ENCODE data around the gene VWA7. TPM values are rescaled to one million over a fixed set of nuclear protein-coding genes. Genes with fewer than 3 reads are reported as not detected.

VWA7 gene
- total RNA-seq, 1 donor from 2014 or later = 1.0 TPM

GRCh38 chr6:31778999-31779885 is 2.1 kb upstream of the VWA7 start:
- Histone ChIP-seq H3K9ac (ENCODE audit: low read depth in 1 of 3, low read length in 3 of 3) (no peak overlapping the region), H3K4me1 (ENCODE audit: control insufficient read depth in 3 of 3, insufficient read depth in 3 of 3, low read length in 3 of 3) (peaks cover 10 to 26% (median 22%) of the 10 kb centered on the region in 3 donors), H3K9me3 (ENCODE audit: control insufficient read depth in 3 of 3, low read length in 3 of 3) (no peaks in the 10 kb centered on the region), H3K36me3 (ENCODE audit: control insufficient read depth in 3 of 3, insufficient read depth in 3 of 3, low read length in 3 of 3) (peaks cover 41 to 50% (median 42%) of the 10 kb centered on the region in 3 donors), H3K4me3 (ENCODE audit: low read length in 3 of 3) (no peak overlapping the region), H3K27me3 (ENCODE audit: control insufficient read depth in 3 of 3, insufficient read depth in 3 of 3, low read length in 3 of 3) (no peaks in the 10 kb centered on the region), H3K27ac (ENCODE audit: low read depth, low read length) (no peak overlapping the region)

GRCh38 chr6:31778193-31778592 is 1.1 kb upstream of the VWA7 start:
- Histone ChIP-seq H3K4me1 (ENCODE audit: control insufficient read depth in 3 of 3, insufficient read depth in 3 of 3, low read length in 3 of 3) (peaks cover 11 to 27% (median 24%) of the 10 kb centered on the region in 3 donors), H3K4me3 (ENCODE audit: low read length in 3 of 3) (no peak overlapping the region), H3K27ac (ENCODE audit: low read depth, low read length) (peak overlapping the region; percentile 89), H3K36me3 (ENCODE audit: control insufficient read depth in 3 of 3, insufficient read depth in 3 of 3, low read length in 3 of 3) (peaks cover 37 to 44% (median 39%) of the 10 kb centered on the region in 3 donors), H3K9ac (ENCODE audit: low read depth in 1 of 3, low read length in 3 of 3) (peak overlapping the region in 1 of 3 donors; percentile 79), H3K27me3 (ENCODE audit: control insufficient read depth in 3 of 3, insufficient read depth in 3 of 3, low read length in 3 of 3) (no peaks in the 10 kb centered on the region), H3K9me3 (ENCODE audit: control insufficient read depth in 3 of 3, low read length in 3 of 3) (no peaks in the 10 kb centered on the region)

- Histone ChIP-seq H3K9ac (ENCODE audit: low read depth in 1 of 3, low read length in 3 of 3) (peak overlapping the region; percentile 79 to 86 (median 84)), H3K9me3 (ENCODE audit: control insufficient read depth in 3 of 3, low read length in 3 of 3) (no peaks in the 10 kb centered on the region), H3K27ac (ENCODE audit: low read depth, low read length) (peak overlapping the region; percentile 89), H3K4me3 (ENCODE audit: low read length in 3 of 3) (peak overlapping the region in 2 of 3 donors; percentile 71 to 74), H3K36me3 (ENCODE audit: control insufficient read depth in 3 of 3, insufficient read depth in 3 of 3, low read length in 3 of 3) (peaks cover 35 to 39% (median 36%) of the 10 kb centered on the region in 3 donors), H3K27me3 (ENCODE audit: control insufficient read depth in 3 of 3, insufficient read depth in 3 of 3, low read length in 3 of 3) (no peaks in the 10 kb centered on the region), H3K4me1 (ENCODE audit: control insufficient read depth in 3 of 3, insufficient read depth in 3 of 3, low read length in 3 of 3) (peaks cover 13 to 32% (median 27%) of the 10 kb centered on the region in 3 donors)
Measured at GRCh38 chr6:31777667-31778050, 531 bp upstream of the VWA7 start.

- H3K36me3 ChIP-seq (ENCODE audit: control insufficient read depth in 3 of 3, insufficient read depth in 3 of 3, low read length in 3 of 3) = peaks cover 23 to 31% (median 28%) of the 10 kb centered on the region in 3 donors
- no peaks in the 10 kb centered on the region for H3K27me3 ChIP-seq (ENCODE audit: control insufficient read depth in 3 of 3, insufficient read depth in 3 of 3, low read length in 3 of 3)
- peaks cover 13 to 32% (median 27%) of the 10 kb centered on the region in 3 donors for H3K4me1 ChIP-seq (ENCODE audit: control insufficient read depth in 3 of 3, insufficient read depth in 3 of 3, low read length in 3 of 3)
- H3K9me3 ChIP-seq (ENCODE audit: control insufficient read depth in 3 of 3, low read length in 3 of 3) = no peaks in the 10 kb centered on the region
- peak overlapping the region; percentile 89 for H3K27ac ChIP-seq (ENCODE audit: low read depth, low read length)
- H3K9ac ChIP-seq (ENCODE audit: low read depth in 1 of 3, low read length in 3 of 3) = peak overlapping the region; percentile 79 to 86 (median 84)
- H3K4me3 ChIP-seq (ENCODE audit: low read length in 3 of 3) = peak overlapping the region; percentile 65 to 74 (median 71)
Measured at GRCh38 chr6:31776485-31776988, 591 bp downstream of the VWA7 start.

GRCh38 chr6:31775633-31776484 is 1.3 kb downstream of the VWA7 start:
- Histone ChIP-seq H3K4me3 (ENCODE audit: low read length in 3 of 3) (peak overlapping the region in 1 of 3 donors; percentile 71), H3K36me3 (ENCODE audit: control insufficient read depth in 3 of 3, insufficient read depth in 3 of 3, low read length in 3 of 3) (peaks cover 18 to 24% (median 22%) of the 10 kb centered on the region in 3 donors), H3K4me1 (ENCODE audit: control insufficient read depth in 3 of 3, insufficient read depth in 3 of 3, low read length in 3 of 3) (peaks cover 13 to 32% (median 27%) of the 10 kb centered on the region in 3 donors), H3K27ac (ENCODE audit: low read depth, low read length) (peak overlapping the region; percentile 89), H3K27me3 (ENCODE audit: control insufficient read depth in 3 of 3, insufficient read depth in 3 of 3, low read length in 3 of 3) (no peaks in the 10 kb centered on the region), H3K9ac (ENCODE audit: low read depth in 1 of 3, low read length in 3 of 3) (peak overlapping the region in 2 of 3 donors; percentile 84 to 86), H3K9me3 (ENCODE audit: control insufficient read depth in 3 of 3, low read length in 3 of 3) (no peaks in the 10 kb centered on the region)

GRCh38 chr6:31775184-31775583 is 1.9 kb downstream of the VWA7 start:
- peak overlapping the region; percentile 89 for H3K27ac ChIP-seq (ENCODE audit: low read depth, low read length)
- no peak overlapping the region for H3K4me3 ChIP-seq (ENCODE audit: low read length in 3 of 3)
- H3K9me3 ChIP-seq (ENCODE audit: control insufficient read depth in 3 of 3, low read length in 3 of 3) = no peaks in the 10 kb centered on the region
- H3K4me1 ChIP-seq (ENCODE audit: control insufficient read depth in 3 of 3, insufficient read depth in 3 of 3, low read length in 3 of 3) = peaks cover 13 to 32% (median 27%) of the 10 kb centered on the region in 3 donors
- peak overlapping the region in 1 of 3 donors; percentile 33 for H3K9ac ChIP-seq (ENCODE audit: low read depth in 1 of 3, low read length in 3 of 3)
- H3K27me3 ChIP-seq (ENCODE audit: control insufficient read depth in 3 of 3, insufficient read depth in 3 of 3, low read length in 3 of 3) = no peaks in the 10 kb centered on the region
- peaks cover 12 to 18% (median 15%) of the 10 kb centered on the region in 3 donors for H3K36me3 ChIP-seq (ENCODE audit: control insufficient read depth in 3 of 3, insufficient read depth in 3 of 3, low read length in 3 of 3)

GRCh38 chr6:31771992-31772358 is 5.2 kb downstream of the VWA7 start:
- H3K4me3 ChIP-seq (ENCODE audit: low read length in 3 of 3) = no peak overlapping the region
- H3K27me3 ChIP-seq (ENCODE audit: control insufficient read depth in 3 of 3, insufficient read depth in 3 of 3, low read length in 3 of 3) = no peaks in the 10 kb centered on the region
- H3K27ac ChIP-seq (ENCODE audit: low read depth, low read length) = no peak overlapping the region
- no peak overlapping the region for H3K9ac ChIP-seq (ENCODE audit: low read depth in 1 of 3, low read length in 3 of 3)
- peaks cover 8 to 13% (median 9%) of the 10 kb centered on the region in 3 donors for H3K36me3 ChIP-seq (ENCODE audit: control insufficient read depth in 3 of 3, insufficient read depth in 3 of 3, low read length in 3 of 3)
- no peaks in the 10 kb centered on the region for H3K9me3 ChIP-seq (ENCODE audit: control insufficient read depth in 3 of 3, low read length in 3 of 3)
- peaks cover 7 to 23% (median 22%) of the 10 kb centered on the region in 3 donors for H3K4me1 ChIP-seq (ENCODE audit: control insufficient read depth in 3 of 3, insufficient read depth in 3 of 3, low read length in 3 of 3)

GRCh38 chr6:31770860-31771259 is 6.3 kb downstream of the VWA7 start:
- Histone ChIP-seq H3K4me3 (ENCODE audit: low read length in 3 of 3) (no peak overlapping the region), H3K4me1 (ENCODE audit: control insufficient read depth in 3 of 3, insufficient read depth in 3 of 3, low read length in 3 of 3) (peaks cover 2 to 13% (median 13%) of the 10 kb centered on the region in 3 donors), H3K36me3 (ENCODE audit: control insufficient read depth in 3 of 3, insufficient read depth in 3 of 3, low read length in 3 of 3) (peaks cover 12 to 17% (median 14%) of the 10 kb centered on the region in 3 donors), H3K9ac (ENCODE audit: low read depth in 1 of 3, low read length in 3 of 3) (no peak overlapping the region), H3K27ac (ENCODE audit: low read depth, low read length) (no peak overlapping the region), H3K9me3 (ENCODE audit: control insufficient read depth in 3 of 3, low read length in 3 of 3) (no peaks in the 10 kb centered on the region), H3K27me3 (ENCODE audit: control insufficient read depth in 3 of 3, insufficient read depth in 3 of 3, low read length in 3 of 3) (no peaks in the 10 kb centered on the region)

GRCh38 chr6:31769684-31770371 is 7.3 kb downstream of the VWA7 start:
- H3K9ac ChIP-seq (ENCODE audit: low read depth in 1 of 3, low read length in 3 of 3) = no peak overlapping the region
- H3K4me1 ChIP-seq (ENCODE audit: control insufficient read depth in 3 of 3, insufficient read depth in 3 of 3, low read length in 3 of 3) = peaks cover 2 to 9% (median 8%) of the 10 kb centered on the region in 3 donors
- peaks cover 12 to 17% (median 16%) of the 10 kb centered on the region in 3 donors for H3K36me3 ChIP-seq (ENCODE audit: control insufficient read depth in 3 of 3, insufficient read depth in 3 of 3, low read length in 3 of 3)

More at GRCh38 chr6:31769684-31770371, 7.3 kb downstream of the VWA7 start:
- Histone ChIP-seq H3K27me3 (ENCODE audit: control insufficient read depth in 3 of 3, insufficient read depth in 3 of 3, low read length in 3 of 3) (no peaks in the 10 kb centered on the region), H3K27ac (ENCODE audit: low read depth, low read length) (no peak overlapping the region), H3K9me3 (ENCODE audit: control insufficient read depth in 3 of 3, low read length in 3 of 3) (no peaks in the 10 kb centered on the region), H3K4me3 (ENCODE audit: low read length in 3 of 3) (no peak overlapping the region)

Data from skeletal muscle tissue (tissue), 4 donors.